Kidney (tissue), 14 donors: Measurements from ENCODE around the gene PPP1R12B. TPM values are rescaled to one million over a fixed set of nuclear protein-coding genes. Genes with fewer than 3 reads are reported as not detected.

Experiments
- DNase-seq, 5 donors: peaks; one replicate each; pipeline ENCODE4 v3.0.0-alpha.2; 2013 to 2020
- FAIRE-seq: peaks from 2 replicates; lab custom pipeline; 2012; peaks lifted over from hg19 to GRCh38; lab: Jason Lieb, UNC
- H3K27ac ChIP-seq, 2 donors: one replicate each; pipeline ENCODE4 v1.7.0; 2013; ENCODE audit warnings: low read depth in 2 of 2, low read length in 2 of 2, inconsistent platforms in 1 of 2
- H3K27me3 ChIP-seq: one replicate; pipeline ENCODE4 v1.7.1; 2013; ENCODE audit warnings: low read length, inconsistent platforms; ENCODE audit not compliant: control insufficient read depth, insufficient read depth
- H3K36me3 ChIP-seq, 3 donors: one replicate each; pipeline versions ENCODE4 v1.7.0 to v1.7.1; 2013; ENCODE audit warnings: low read length in 3 of 3, control low read depth in 1 of 3, inconsistent platforms in 1 of 3; ENCODE audit not compliant: insufficient read depth in 3 of 3, control insufficient read depth in 2 of 3
- H3K4me1 ChIP-seq, 3 donors: one replicate each; pipeline versions ENCODE4 v1.7.0 to v1.7.1; 2013; ENCODE audit warnings: low read length in 3 of 3, inconsistent platforms in 1 of 3, low read depth in 1 of 3; ENCODE audit not compliant: control insufficient read depth in 2 of 3, insufficient read depth in 2 of 3
- H3K4me3 ChIP-seq, 3 donors: one replicate each; pipeline versions ENCODE4 v1.7.0 to v1.8.1; 2013; ENCODE audit warnings: low read length in 3 of 3, control low read depth in 1 of 3, inconsistent platforms in 1 of 3
- H3K9ac ChIP-seq, 3 donors: one replicate each; pipeline versions ENCODE4 v1.7.0 to v1.7.1; 2013; ENCODE audit warnings: low read length in 3 of 3, control low read depth in 1 of 3, inconsistent platforms in 1 of 3
- H3K9me3 ChIP-seq, 3 donors: one replicate each; pipeline versions ENCODE4 v1.7.0 to v1.7.1; 2013; ENCODE audit warnings: low read length in 3 of 3, control low read depth in 1 of 3, inconsistent platforms in 1 of 3; ENCODE audit not compliant: control insufficient read depth in 2 of 3, insufficient read depth in 1 of 3
- CTCF ChIP-seq: IDR thresholded peaks from 3 replicates; pipeline ENCODE4 v1.5.1; 2012; ENCODE audit warnings: mild to moderate bottlenecking, moderate library complexity, borderline replicate concordance; ENCODE audit not compliant: insufficient read depth; ENCODE audit errors: extremely low read depth
- intact Hi-C: fragments of 100-400 bp; cut with DNase I; formaldehyde crosslinking; loops from one replicate; pipeline ENCODE4 v1.11.1; 2022
- polyA plus RNA-seq: library from polyadenylated mRNA; stranded (reverse); fragments of 350-450 nt; fragmentation: Illumina TruSeq; extraction: RNeasy Lipid Tissue Mini Kit (QIAGEN cat#74804); gene quantifications from one replicate; pipeline ENCODE4 v1.2.3, GENCODE V29; 2014; ENCODE audit warnings: low read depth, low replicate concordance; ENCODE audit not compliant: insufficient read depth
- total RNA-seq: library from RNA; stranded (reverse); fragmentation: NEBNext Ultra II Directional; extraction: Animal tissue kit (Norgen Biotek cat#: 25700); gene quantifications from one replicate; pipeline ENCODE4 v1.2.1, GENCODE V29; 2021
- donor health status: control.
- donor health status: control.
- donor health status: control.
- donor health status: control.
- donor health status: control.
- donor health status: DM: yes; HTN: yes; CAD: no.
- donor health status: Normal renal cell carcinoma (clear cell type).

Gene PPP1R12B
- total and polyA plus RNA-seq, 2 donors from 2014 or later = 5.7 to 40.0 TPM

- Histone ChIP-seq H3K9me3 (no peaks in the 10 kb centered on the region), H3K27ac (no peak overlapping the region), H3K4me3 (no peak overlapping the region), H3K4me1 (peaks cover 8 to 20% (median 16%) of the 10 kb centered on the region in 3 donors), H3K36me3 (peaks cover 0 to 18% (median 3%) of the 10 kb centered on the region in 3 donors), H3K27me3 (no peaks in the 10 kb centered on the region), H3K9ac (no peak overlapping the region)
- TF ChIP-seq CTCF = no peak
- no peak for FAIRE-seq
- DNase-seq = no peak
- intact Hi-C loops = no loop called here
These were observed 236.4 kb downstream of the PPP1R12B start for GRCh38 chr1:202584707-202585589.

- H3K27ac ChIP-seq = no peak overlapping the region
- FAIRE-seq (no peak), DNase-seq (no peak)
- intact Hi-C loops = no loop called here
- H3K27me3 ChIP-seq = no peaks in the 10 kb centered on the region
- TF ChIP-seq CTCF = no peak
- no peaks in the 10 kb centered on the region for H3K9me3 ChIP-seq
- peaks cover 8 to 22% (median 16%) of the 10 kb centered on the region in 3 donors for H3K4me1 ChIP-seq
- H3K36me3 ChIP-seq = peaks cover 0 to 18% (median 3%) of the 10 kb centered on the region in 3 donors
- no peak overlapping the region for H3K9ac ChIP-seq
- no peak overlapping the region for H3K4me3 ChIP-seq
These were observed 237.1 kb downstream of the PPP1R12B start for GRCh38 chr1:202585590-202585933.

- Histone ChIP-seq H3K4me3 (no peak overlapping the region), H3K4me1 (peaks cover 8 to 22% (median 16%) of the 10 kb centered on the region in 3 donors), H3K27ac (no peak overlapping the region), H3K36me3 (peaks cover 0 to 12% (median 0%) of the 10 kb centered on the region in 3 donors), H3K9ac (no peak overlapping the region), H3K27me3 (no peaks in the 10 kb centered on the region), H3K9me3 (no peaks in the 10 kb centered on the region)
- DNase-seq = peak in 2 of 5 donors; percentile 58 to 67
- TF ChIP-seq CTCF = no peak
- no peak for FAIRE-seq
- intact Hi-C loops = no loop called here
These were observed 237.7 kb downstream of the PPP1R12B start for GRCh38 chr1:202586018-202586821.
